T47D (cell line): ENCODE results near the gene DRAXIN.

Experiments
- DNase-seq, 2 experiments: peaks; one replicate each; pipeline versions ENCODE4 v3.0.0 to v3.0.0-alpha.2; 2011 to 2012; ENCODE audit warnings: low read depth in 1 of 2, low spot score in 1 of 2
- JUND ChIP-seq: IDR thresholded peaks from 2 replicates; pipeline ENCODE4 v1.6.1; 2012; ENCODE audit warnings: low read depth
- in situ Hi-C: cut with HindIII; loops from 2 replicates; pipeline ENCODE4 v1.10.0; 2016; ENCODE audit warnings: low sequenced_read_pairs, low pct_unique_long_range_greater_than_20kb

The DRAXIN gene

GRCh38 chr1:11697188-11697892, 5.8 kb downstream of the DRAXIN start:
- no peak for TF ChIP-seq JUND
- no peak for DNase-seq
- in situ Hi-C loops: no loop called here

DNA sequence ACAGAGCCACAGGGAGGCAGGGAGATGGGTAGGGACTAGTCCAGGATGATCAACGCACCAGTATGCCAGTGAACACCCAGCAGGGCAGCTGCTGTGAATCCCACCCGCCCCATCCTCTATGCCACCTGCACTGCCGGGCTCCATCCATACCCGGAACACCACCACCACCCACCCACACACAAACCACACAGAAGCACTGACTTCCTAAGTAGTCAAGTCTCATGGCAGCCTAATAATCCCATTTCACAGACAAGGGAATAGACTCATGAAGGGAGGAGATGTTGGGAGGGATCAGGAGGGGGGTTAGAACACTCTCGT, 6.3 kb downstream of the DRAXIN start:
- in situ Hi-C loops: no loop called here
- no peak for TF ChIP-seq JUND
- no peak for DNase-seq

- no peak for DNase-seq
- no peak for TF ChIP-seq JUND
- in situ Hi-C loops: no loop called here
These were observed 9.3 kb downstream of the DRAXIN start for GRCh38 chr1:11700601-11701467.

DNA sequence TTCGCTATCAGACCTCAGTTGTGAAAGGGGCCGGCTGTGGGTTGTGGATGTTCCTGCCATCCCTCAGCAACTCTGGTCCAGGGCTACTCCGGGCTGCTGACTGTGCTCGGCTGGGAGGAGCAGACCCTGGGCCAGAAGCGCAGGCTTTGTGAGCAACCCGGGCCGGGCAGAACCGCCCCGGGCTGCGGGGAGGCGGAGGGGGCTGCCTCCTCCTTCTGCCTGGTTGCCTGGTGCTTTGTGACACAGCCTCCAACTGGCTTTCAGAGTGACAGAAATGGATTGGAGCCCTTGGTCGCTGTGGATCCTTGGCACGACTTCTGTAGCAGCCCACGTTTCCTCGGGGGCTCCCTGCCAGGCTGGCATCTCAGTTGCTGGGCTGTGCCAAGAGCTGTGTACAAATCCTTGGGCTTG, 10.0 kb downstream of the DRAXIN start:
- no peak for DNase-seq
- no peak for TF ChIP-seq JUND
- in situ Hi-C loops: no loop called here

DNA sequence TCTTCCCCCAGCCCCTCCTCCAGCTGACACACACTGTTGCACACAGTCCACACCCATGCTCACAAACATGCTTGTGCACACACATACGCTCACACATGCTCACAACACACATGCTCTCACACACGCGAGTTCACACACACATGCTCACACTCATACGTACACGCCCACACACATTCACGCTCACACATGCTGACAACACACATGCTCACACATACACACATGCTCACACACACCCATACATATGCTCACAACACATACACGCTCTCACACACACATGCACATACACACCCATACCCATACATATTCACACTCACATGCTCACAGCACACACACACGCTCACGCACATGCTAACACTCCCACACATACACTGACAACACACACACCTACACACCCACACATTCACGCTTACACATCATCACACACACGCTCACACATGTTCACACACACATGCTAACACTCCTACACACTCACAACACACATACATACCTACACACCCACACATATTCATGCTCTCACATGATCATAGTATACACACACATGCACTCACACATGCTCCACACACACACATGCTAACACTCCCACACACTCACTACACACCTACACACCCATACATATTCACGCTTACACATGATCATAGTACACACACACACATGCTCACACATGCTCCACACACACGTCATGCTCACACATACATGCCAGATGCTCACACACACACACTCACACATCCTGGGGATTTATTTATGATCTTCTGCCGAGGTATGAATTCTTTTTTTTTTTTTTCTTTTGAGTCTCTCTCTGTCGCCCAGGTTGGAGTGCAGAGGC, 10.7 kb downstream of the DRAXIN start:
- DNase-seq: no peak
- in situ Hi-C loops: no loop called here
- no peak for TF ChIP-seq JUND

- no peak for TF ChIP-seq JUND
- no peak for DNase-seq
- in situ Hi-C loops: no loop called here
These were observed 12.1 kb downstream of the DRAXIN start for GRCh38 chr1:11703357-11704193.

GRCh38 chr1:11704194-11704529, 12.7 kb downstream of the DRAXIN start:
- in situ Hi-C loops: no loop called here
- no peak for DNase-seq
- no peak for TF ChIP-seq JUND

DNA sequence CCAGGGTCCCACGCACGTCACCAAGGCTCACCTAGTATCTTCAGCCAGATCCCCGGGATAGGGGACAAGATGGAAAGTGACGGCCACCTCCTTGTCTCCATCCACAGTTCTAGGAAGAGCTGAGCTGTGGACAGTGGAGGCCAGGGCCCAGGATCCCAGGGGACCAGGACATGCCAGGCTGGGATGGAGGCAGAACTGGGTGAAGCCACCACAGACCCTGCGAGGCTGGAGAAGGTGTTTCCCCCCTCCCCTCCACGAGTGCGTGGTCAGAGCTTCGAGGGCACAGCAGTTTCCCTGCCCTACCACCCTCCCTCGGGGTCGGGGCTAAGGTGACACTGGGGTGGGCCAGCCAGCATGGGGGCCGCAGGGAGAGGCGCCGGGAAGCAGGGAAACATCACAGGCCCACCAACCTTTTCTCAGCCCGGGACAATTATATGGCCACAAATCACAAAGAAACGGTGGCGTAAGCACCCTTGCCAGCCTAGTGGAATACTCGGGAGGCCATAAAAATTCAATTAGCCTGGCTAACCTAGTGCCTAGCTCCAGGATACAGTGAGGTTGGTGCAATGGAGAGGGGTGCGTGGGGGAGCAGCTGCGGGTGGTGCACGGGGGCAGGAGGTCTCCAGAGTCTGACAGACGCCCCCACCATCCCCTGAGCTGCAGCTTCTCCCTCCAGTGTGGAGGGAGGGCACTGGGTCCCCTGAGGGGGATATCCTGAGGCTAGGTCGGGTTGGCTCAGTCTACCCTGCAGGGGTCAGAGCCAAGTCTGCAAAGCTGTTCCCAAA, 13.4 kb downstream of the DRAXIN start:
- in situ Hi-C loops: no loop called here
- no peak for DNase-seq
- TF ChIP-seq JUND: no peak

- no peak for DNase-seq
- no peak for TF ChIP-seq JUND
- in situ Hi-C loops: no loop called here
These were observed 14.1 kb downstream of the DRAXIN start for GRCh38 chr1:11705596-11705995.

- no peak for TF ChIP-seq JUND
- no peak for DNase-seq
- in situ Hi-C loops: no loop called here
These were observed 14.8 kb downstream of the DRAXIN start for GRCh38 chr1:11706292-11706691.

GRCh38 chr1:11707621-11708276, 16.2 kb downstream of the DRAXIN start:
- TF ChIP-seq JUND: no peak
- in situ Hi-C loops: no loop called here
- DNase-seq: peak; percentile 76 to 80
